22Rv1 (cell line): ENCODE data around the gene BTBD9.

Experiments
- H3K27ac ChIP-seq: fragments of 450-650 bp; 2 replicates; pipeline ENCODE4 v1.5.1; 2017
- CTCF ChIP-seq: fragments of 450-650 bp; IDR thresholded peaks from 2 replicates; pipeline ENCODE4 v1.5.1; 2017; ENCODE audit warnings: mild to moderate bottlenecking
- ZFX ChIP-seq: fragments of 450-650 bp; IDR thresholded peaks from 2 replicates; pipeline ENCODE4 v1.6.1; 2017; ENCODE audit warnings: antibody characterized with exemption, borderline replicate concordance

The BTBD9 gene

GRCh38 chr6:38177882-38178583 is 461.7 kb downstream of the BTBD9 start:
- TF ChIP-seq CTCF (no peak), ZFX (no peak)
- no peak overlapping the region for H3K27ac ChIP-seq

GRCh38 chr6:38176797-38177751 is 462.7 kb downstream of the BTBD9 start:
- no peak overlapping the region for H3K27ac ChIP-seq
- TF ChIP-seq CTCF, result no peak
- no peak for TF ChIP-seq ZFX

GRCh38 chr6:38175786-38176185 is 463.9 kb downstream of the BTBD9 start:
- no peak for TF ChIP-seq ZFX
- TF ChIP-seq CTCF, result no peak
- H3K27ac ChIP-seq, result no peak overlapping the region

DNA sequence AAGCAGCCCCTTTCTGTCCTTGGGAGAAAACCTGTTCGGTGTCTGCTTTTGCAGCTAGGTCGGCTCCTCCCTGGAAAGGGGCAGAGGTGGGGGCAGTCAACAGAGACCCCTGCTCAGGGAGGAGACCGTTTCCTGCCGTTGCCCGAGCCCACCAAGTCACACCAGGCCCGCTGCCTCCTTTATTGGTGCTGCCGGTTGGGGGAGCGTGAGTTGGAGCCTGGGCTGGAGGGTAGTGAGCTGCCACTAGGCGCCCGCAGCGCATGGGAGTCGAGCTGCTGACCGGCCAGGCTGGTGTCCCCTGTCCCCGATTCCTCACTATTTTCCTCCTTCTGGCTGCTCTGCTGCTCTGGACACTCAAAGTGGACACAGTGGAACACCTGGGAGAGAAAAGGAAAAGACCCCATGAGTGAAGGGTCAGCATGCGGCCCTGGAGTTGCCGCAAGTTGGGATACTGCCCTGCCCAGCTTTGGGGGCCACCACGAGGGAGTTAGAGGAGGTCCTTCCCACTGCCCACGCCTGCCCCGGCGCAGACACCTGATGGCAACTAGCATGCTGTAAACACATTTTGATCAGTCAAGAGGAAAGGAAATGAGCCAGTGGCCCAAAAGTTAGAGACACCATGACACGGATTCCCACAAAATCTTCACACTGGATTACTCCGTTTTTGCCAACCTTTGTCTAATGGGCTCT is 464.8 kb downstream of the BTBD9 start:
- TF ChIP-seq CTCF, result no peak
- no peak for TF ChIP-seq ZFX
- H3K27ac ChIP-seq, result no peak overlapping the region

- no peak for TF ChIP-seq CTCF
- TF ChIP-seq ZFX, result no peak
- H3K27ac ChIP-seq, result no peak overlapping the region
Measured at GRCh38 chr6:38174315-38174714, 465.4 kb downstream of the BTBD9 start.

DNA sequence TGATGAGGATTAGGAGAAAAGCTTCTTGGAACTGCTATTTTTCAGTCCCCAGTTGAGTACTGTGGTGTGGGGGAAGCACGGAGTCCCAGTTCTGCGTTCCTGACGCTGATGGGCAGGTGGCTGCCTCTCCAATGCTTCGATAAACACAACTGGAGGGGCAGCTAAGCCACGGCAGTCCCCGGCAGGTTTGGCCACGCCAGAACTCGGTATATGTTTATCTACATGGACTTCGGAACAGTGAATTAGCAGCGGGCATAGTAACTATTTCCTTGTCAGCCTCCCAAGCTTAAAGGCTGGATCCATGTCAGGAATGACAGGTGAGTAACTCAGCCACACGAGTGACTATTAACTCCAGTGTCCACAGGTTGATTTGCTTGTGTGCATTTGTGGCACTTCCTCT is 465.8 kb downstream of the BTBD9 start:
- TF ChIP-seq ZFX, result no peak
- no peak for TF ChIP-seq CTCF
- H3K27ac ChIP-seq, result no peak overlapping the region
